ENCODE measurements around the gene SMTNL2. TPM values are rescaled to one million over a fixed set of nuclear protein-coding genes. Genes with fewer than 3 reads are reported as not detected.
A peak's percentile ranks its signal among the peaks of the same experiment; 100 is the strongest.
"Not testable (repeated sequence)": the region's sequence is repeated elsewhere in the genome, so short reads cannot be mapped to it uniquely, and the experiment has no call there.

The SMTNL2 gene
- total RNA-seq, 1 donor from 2014 or later, result 33.4 TPM

DNA sequence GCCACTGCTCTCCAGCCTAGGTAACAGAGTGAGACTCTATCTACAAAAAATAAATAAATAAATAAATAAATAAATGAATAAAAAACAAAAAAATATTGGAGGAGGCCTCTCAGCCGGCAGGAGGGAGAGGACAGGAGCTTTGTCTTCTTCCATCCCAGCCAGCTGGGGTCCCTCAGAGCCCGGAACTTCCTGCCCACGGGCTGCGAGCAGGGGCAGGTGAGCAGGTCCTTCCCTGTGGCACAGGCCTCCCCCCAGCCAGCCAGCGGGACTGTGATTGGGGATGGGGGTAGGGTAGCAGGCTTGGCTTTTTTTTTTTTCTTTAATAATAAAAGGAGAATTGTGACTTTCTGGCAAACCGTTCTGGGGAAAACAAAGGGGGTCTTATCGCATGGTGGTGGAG is 10.1 kb downstream of the SMTNL2 start:
- no peaks in the 10 kb centered on the region for H3K9me3 ChIP-seq (replicated peaks)
- no peak overlapping the region for H3K27ac ChIP-seq (replicated peaks)
- H3K27me3 ChIP-seq (ENCODE audit: low read depth), result no peaks in the 10 kb centered on the region
- H3K36me3 ChIP-seq, result peaks cover 13% of the 10 kb centered on the region
- no peak overlapping the region for H3K4me3 ChIP-seq
- DNase-seq, result no peak
- intact Hi-C loops (cut with micrococcal nuclease), result no loop called here
- H3K4me1 ChIP-seq, result peaks cover 61% of the 10 kb centered on the region
- TF ChIP-seq, protein P1, sequence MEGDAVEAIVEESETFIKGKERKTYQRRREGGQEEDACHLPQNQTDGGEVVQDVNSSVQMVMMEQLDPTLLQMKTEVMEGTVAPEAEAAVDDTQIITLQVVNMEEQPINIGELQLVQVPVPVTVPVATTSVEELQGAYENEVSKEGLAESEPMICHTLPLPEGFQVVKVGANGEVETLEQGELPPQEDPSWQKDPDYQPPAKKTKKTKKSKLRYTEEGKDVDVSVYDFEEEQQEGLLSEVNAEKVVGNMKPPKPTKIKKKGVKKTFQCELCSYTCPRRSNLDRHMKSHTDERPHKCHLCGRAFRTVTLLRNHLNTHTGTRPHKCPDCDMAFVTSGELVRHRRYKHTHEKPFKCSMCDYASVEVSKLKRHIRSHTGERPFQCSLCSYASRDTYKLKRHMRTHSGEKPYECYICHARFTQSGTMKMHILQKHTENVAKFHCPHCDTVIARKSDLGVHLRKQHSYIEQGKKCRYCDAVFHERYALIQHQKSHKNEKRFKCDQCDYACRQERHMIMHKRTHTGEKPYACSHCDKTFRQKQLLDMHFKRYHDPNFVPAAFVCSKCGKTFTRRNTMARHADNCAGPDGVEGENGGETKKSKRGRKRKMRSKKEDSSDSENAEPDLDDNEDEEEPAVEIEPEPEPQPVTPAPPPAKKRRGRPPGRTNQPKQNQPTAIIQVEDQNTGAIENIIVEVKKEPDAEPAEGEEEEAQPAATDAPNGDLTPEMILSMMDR (IDR thresholded peaks at IDR 0.05; ENCODE audit: borderline replicate concordance), result no peak

DNA sequence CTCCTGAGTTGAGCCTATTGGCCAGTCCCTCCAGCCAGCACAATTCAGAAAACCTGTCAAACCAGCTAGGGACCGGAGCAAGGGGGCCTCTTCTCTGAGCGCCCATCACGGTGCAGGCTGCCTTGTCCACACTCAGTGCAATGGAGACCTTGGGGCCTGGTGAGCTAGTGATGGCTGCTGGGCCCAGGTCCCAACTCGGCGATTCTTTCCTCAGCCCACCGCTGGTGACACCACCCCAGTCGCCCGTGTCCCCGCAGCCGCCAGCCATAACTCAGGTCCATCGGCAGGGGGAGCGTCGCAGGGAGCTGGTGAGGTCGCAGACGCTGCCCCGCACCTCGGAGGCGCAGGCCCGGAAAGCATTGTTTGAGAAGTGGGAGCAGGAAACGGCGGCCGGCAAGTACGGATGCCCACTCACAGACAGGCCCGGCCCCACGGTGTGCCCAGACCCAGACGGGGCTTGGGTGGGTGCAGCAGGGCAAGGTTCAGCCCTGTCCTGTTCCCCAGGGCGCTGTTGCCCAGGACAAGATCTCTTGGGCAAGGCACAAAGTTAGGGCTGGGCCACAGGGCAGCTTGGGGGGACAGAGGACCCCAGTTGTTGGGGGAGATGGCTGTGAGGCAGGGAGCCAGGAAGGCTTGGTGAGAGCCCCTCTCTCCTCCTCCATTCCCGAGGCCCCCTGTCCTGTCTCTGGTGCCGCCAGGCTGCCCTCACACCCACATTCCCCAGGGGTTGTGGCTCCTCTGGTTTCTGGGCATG is 10.8 kb downstream of the SMTNL2 start:
- H3K27ac ChIP-seq (replicated peaks), result peak overlapping the region; percentile 19
- DNase-seq, result no peak

DNA sequence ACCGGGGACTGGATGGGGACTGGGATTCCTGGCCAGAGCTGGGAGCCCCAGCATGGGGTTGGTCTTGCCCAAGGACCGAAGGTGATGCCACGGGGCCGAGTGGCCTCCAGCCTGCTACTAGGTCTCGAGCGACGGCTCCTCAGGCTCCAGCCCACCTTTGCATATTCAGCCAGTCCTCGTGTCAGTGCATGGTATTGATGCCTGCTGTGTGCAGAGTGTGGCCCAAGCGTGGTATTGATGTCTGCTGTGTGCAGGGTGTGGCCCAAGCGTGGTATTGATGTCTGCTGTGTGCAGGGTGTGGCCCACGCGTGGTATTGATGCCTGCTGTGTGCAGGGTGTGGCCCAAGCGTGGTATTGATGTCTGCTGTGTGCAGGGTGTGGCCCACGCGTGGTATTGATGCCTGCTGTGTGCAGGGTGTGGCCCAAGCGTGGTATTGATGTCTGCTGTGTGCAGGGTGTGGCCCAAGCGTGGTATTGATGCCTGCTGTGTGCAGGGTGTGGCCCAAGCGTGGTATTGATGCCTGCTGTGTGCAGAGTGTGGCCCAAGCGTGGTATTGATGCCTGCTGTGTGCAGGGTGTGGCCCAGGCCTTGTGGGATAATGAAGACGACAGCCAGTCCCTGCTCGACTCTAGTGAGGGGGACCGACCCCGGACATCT is 11.5 kb downstream of the SMTNL2 start:
- H3K4me3 ChIP-seq; DNase-seq; H3K27ac ChIP-seq (replicated peaks); H3K27me3 ChIP-seq (ENCODE audit: low read depth); intact Hi-C loops (cut with micrococcal nuclease); H3K9me3 ChIP-seq (replicated peaks): not testable (repeated sequence)
- Histone ChIP-seq H3K36me3 (peaks cover 13% of the 10 kb centered on the region), H3K4me1 (peaks cover 62% of the 10 kb centered on the region)

More for the DNA sequence above, 10.8 kb downstream of the SMTNL2 start:
- peaks cover 64% of the 10 kb centered on the region for H3K4me1 ChIP-seq
- TF ChIP-seq, protein P1 (IDR thresholded peaks at IDR 0.05; ENCODE audit: borderline replicate concordance), result peak; percentile 51
- no peaks in the 10 kb centered on the region for H3K27me3 ChIP-seq (ENCODE audit: low read depth)
- peaks cover 13% of the 10 kb centered on the region for H3K36me3 ChIP-seq
- intact Hi-C loops (cut with micrococcal nuclease), result no loop called here
- H3K9me3 ChIP-seq (replicated peaks), result no peaks in the 10 kb centered on the region
- H3K4me3 ChIP-seq, result no peak overlapping the region

DNA sequence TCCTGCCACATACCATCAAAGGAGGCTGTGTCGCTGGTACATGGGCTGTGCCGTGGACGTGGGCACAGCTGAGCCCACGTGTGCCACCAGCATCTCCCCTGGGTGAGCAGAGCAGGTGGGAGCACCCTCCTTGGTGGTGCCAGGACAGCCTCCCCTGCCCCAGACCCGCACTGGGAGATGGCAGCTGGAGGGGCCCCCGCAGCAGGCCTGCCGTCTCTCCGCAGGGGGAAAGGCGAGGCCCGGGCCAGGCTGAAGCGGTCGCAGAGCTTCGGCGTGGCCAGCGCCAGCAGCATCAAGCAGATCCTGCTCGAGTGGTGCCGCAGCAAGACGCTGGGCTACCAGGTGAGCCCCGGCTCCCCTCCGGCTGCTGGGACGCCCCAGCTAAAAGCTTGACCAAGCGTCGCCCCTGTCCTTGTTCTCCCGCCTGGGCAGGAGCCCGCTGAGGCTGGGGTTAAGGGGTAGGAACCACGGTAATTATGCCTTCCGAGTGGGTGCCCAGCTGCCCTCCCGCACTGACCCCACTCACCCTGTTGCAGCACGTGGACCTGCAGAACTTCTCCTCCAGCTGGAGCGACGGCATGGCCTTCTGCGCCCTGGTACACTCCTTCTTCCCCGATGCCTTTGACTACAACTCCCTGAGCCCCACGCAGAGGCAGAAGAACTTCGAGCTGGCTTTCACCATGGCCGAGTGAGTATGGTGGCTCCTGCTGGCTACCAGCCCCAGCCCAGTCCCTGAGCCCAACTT is 12.5 kb downstream of the SMTNL2 start:
- H3K27me3 ChIP-seq (ENCODE audit: low read depth), result no peaks in the 10 kb centered on the region
- intact Hi-C loops (cut with micrococcal nuclease), result no loop called here
- TF ChIP-seq, protein P1 (IDR thresholded peaks at IDR 0.05; ENCODE audit: borderline replicate concordance), result no peak
- peaks cover 13% of the 10 kb centered on the region for H3K36me3 ChIP-seq
- H3K9me3 ChIP-seq (replicated peaks), result no peaks in the 10 kb centered on the region
- H3K4me3 ChIP-seq, result no peak overlapping the region
- H3K4me1 ChIP-seq, result peaks cover 61% of the 10 kb centered on the region
- no peak for DNase-seq
- H3K27ac ChIP-seq (replicated peaks), result peak overlapping the region; percentile 95

DNA sequence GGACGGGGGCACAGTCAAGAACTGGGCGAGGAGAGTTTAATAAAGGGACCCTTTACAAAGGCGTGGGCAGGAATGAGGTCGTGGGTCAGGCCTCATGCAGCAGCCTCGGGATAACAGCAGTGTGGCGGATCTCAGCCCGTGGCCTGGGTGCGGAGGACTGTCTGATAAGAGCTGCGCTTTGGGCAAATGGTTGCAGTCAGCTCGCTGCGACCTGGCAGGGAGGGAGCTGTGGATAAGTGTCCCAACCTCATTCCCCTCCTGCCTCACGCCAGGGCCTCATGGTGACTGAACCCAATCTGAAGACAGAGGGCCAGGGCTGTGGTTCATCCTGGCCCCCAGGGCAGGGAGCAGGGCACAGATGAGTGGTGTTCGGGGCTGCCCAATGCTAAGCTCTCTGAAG is 13.6 kb downstream of the SMTNL2 start:
- Histone ChIP-seq H3K9me3 (replicated peaks) (no peaks in the 10 kb centered on the region), H3K27ac (replicated peaks) (peak overlapping the region; percentile 95), H3K4me3 (no peak overlapping the region), H3K27me3 (ENCODE audit: low read depth) (no peaks in the 10 kb centered on the region), H3K36me3 (peaks cover 13% of the 10 kb centered on the region), H3K4me1 (peaks cover 65% of the 10 kb centered on the region)
- TF ChIP-seq, protein P1 (IDR thresholded peaks at IDR 0.05; ENCODE audit: borderline replicate concordance), result no peak
- DNase-seq, result peak; percentile 48
- intact Hi-C loops (cut with micrococcal nuclease), result no loop called here
